Psoas muscle (tissue), 8 donors: Measurements from ENCODE around the gene GRK5. TPM values are rescaled to one million over a fixed set of nuclear protein-coding genes. Genes with fewer than 3 reads are reported as not detected.

Experiments used
- ATAC-seq, 4 donors: fragments of 200-7000 bp; cut with Tn5 transposase; one replicate each; pipeline ENCODE4 v1.9.1; 2020; ENCODE audit warnings: moderate library complexity in 3 of 4, mild to moderate bottlenecking in 2 of 4
- DNase-seq, 2 donors: peaks; one replicate each; pipeline ENCODE4 v3.0.0-alpha.2; 2020
- H3K27ac ChIP-seq: fragments of 200-600 bp; one replicate; pipeline ENCODE4 v1.8.0; 2022
- H3K27me3 ChIP-seq, 3 donors: fragments of 200-600 bp in 1 of 3; one replicate each; pipeline versions ENCODE4 v1.6.1 to v1.8.0; 2013 to 2022; ENCODE audit warnings: low read length in 2 of 3, mild to moderate bottlenecking in 2 of 3, moderate library complexity in 1 of 3; ENCODE audit not compliant: insufficient read depth in 3 of 3
- H3K36me3 ChIP-seq, 2 donors: fragments of 200-600 bp in 1 of 2; one replicate each; pipeline versions ENCODE4 v1.6.1 to v1.8.0; 2013 to 2022; ENCODE audit warnings: low read depth in 1 of 2, mild to moderate bottlenecking in 1 of 2, moderate library complexity in 1 of 2; ENCODE audit not compliant: insufficient read depth in 1 of 2
- H3K4me1 ChIP-seq: fragments of 200-600 bp; one replicate; pipeline ENCODE4 v1.8.0; 2022
- H3K4me3 ChIP-seq: fragments of 200-600 bp; one replicate; pipeline ENCODE4 v1.8.0; 2022; ENCODE audit warnings: mild to moderate bottlenecking
- H3K9me3 ChIP-seq: fragments of 200-600 bp; one replicate; pipeline ENCODE4 v1.8.0; 2022
- WGBS, 3 donors: extraction: QIAGEN DNeasy Blood & Tissue Kit; methylation state at CpG; one replicate each; pipeline versions ENCODE4 v1.1.6 to v1.1.7; 2013; 5-methylcytosine and 5-hydroxymethylcytosine counted together
- intact Hi-C, 2 donors: fragments of 100-400 bp; cut with DNase I; formaldehyde crosslinking; loops; one replicate each; pipeline versions ENCODE4 v1.11.0 to v1.14.2; 2022
- polyA plus RNA-seq, 3 donors: library from polyadenylated mRNA; stranded (reverse); fragments of 200-250 nt; gene quantifications; one replicate each; pipeline ENCODE4 v1.2.3, GENCODE V29; 2013
- total RNA-seq, 4 donors: library from RNA; stranded (reverse); fragmentation: NEBNext Ultra II Directional in 2 of 4; extraction: Animal tissue kit (Norgen Biotek cat#: 25700) in 2 of 4; gene quantifications; one replicate each; pipeline versions ENCODE4 v1.2.1 to v1.2.4, GENCODE V29; 2021 to 2023
- TF ChIP-seq, protein P1 (sequence below): fragments of 200-600 bp; IDR thresholded peaks from one replicate; pipeline ENCODE4 v1.8.0; 2022; ENCODE audit warnings: antibody characterized with exemption
- donor health status: healthy with polysubstance abuse.
- donor health status: DM: no; HTN: no; CAD: no; lungs with moderate emphysema.
- donor health status: Bipolar disorder and iron deficiency.
- donor health status: healthy.
- donor health status: DM: yes; HTN: yes; CAD: no.
- donor health status: DM: no; HTN: no; CAD: no.
- donor health status: DM: no; HTN: no; CAD: no.
- donor health status: DM: yes; HTN: yes; CAD: no.

Gene GRK5
- total and polyA plus RNA-seq, 7 donors = 7.0 to 15.5 (median 8.0) TPM

GRCh38 chr10:119313024-119313423, 105.7 kb downstream of the GRK5 start:
- H3K27me3 ChIP-seq = no peaks in the 10 kb centered on the region
- H3K4me1 ChIP-seq = peaks cover 7% of the 10 kb centered on the region
- no peak overlapping the region for H3K4me3 ChIP-seq
- ATAC-seq (no peak), DNase-seq (no peak)
- no peaks in the 10 kb centered on the region for H3K9me3 ChIP-seq
- H3K27ac ChIP-seq = no peak overlapping the region
- TF ChIP-seq, protein P1, sequence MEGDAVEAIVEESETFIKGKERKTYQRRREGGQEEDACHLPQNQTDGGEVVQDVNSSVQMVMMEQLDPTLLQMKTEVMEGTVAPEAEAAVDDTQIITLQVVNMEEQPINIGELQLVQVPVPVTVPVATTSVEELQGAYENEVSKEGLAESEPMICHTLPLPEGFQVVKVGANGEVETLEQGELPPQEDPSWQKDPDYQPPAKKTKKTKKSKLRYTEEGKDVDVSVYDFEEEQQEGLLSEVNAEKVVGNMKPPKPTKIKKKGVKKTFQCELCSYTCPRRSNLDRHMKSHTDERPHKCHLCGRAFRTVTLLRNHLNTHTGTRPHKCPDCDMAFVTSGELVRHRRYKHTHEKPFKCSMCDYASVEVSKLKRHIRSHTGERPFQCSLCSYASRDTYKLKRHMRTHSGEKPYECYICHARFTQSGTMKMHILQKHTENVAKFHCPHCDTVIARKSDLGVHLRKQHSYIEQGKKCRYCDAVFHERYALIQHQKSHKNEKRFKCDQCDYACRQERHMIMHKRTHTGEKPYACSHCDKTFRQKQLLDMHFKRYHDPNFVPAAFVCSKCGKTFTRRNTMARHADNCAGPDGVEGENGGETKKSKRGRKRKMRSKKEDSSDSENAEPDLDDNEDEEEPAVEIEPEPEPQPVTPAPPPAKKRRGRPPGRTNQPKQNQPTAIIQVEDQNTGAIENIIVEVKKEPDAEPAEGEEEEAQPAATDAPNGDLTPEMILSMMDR = no peak
- 0 to 60% (median 44%) methylated on average over 1 of the region's 1 CpG for WGBS, 3 donors
- intact Hi-C loops = no loop called here
- no peaks in the 10 kb centered on the region for H3K36me3 ChIP-seq

DNA sequence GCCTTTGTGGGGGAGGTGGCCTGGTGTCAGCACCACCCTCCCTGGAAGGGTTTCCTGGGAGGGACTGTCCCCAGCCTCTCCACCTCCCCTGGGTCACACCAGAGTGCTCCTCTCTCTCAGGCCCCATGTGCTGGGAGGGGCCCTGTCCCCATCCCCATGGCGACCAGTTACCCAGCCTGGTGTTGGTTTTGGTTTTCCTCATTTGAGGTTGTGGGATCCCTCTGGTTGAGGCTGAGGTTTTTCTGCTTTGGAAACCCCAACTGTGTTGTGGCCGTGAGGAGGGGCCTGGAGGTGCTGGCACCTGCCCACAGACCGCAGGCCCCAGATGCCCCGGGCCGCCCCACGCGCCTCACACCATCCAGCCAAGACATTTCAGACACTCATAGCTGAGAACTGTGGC, 106.3 kb downstream of the GRK5 start:
- Histone ChIP-seq H3K27ac (no peak overlapping the region), H3K4me1 (peaks cover 7% of the 10 kb centered on the region)
- no peak for ATAC-seq

GRCh38 chr10:119314061-119314460, 106.7 kb downstream of the GRK5 start:
- intact Hi-C loops = no loop called here
- Histone ChIP-seq H3K4me1 (peaks cover 7% of the 10 kb centered on the region), H3K27me3 (no peaks in the 10 kb centered on the region), H3K4me3 (no peak overlapping the region), H3K9me3 (no peaks in the 10 kb centered on the region), H3K36me3 (no peaks in the 10 kb centered on the region), H3K27ac (peak overlapping the region; percentile 60)
- DNase-seq (no peak), ATAC-seq (no peak)
- TF ChIP-seq, protein P1 = no peak
- WGBS, 3 donors = 66 to 83% (median 72%) methylated on average over 11 of the region's 11 CpGs

More for the DNA sequence above, 106.3 kb downstream of the GRK5 start:
- Histone ChIP-seq H3K9me3 (no peaks in the 10 kb centered on the region), H3K27me3 (no peaks in the 10 kb centered on the region), H3K36me3 (no peaks in the 10 kb centered on the region), H3K4me3 (no peak overlapping the region)
- TF ChIP-seq, protein P1 = no peak
- intact Hi-C loops = no loop called here
- WGBS, 3 donors = 55 to 80% (median 62%) methylated on average over 7 of the region's 7 CpGs
- DNase-seq = no peak

DNA sequence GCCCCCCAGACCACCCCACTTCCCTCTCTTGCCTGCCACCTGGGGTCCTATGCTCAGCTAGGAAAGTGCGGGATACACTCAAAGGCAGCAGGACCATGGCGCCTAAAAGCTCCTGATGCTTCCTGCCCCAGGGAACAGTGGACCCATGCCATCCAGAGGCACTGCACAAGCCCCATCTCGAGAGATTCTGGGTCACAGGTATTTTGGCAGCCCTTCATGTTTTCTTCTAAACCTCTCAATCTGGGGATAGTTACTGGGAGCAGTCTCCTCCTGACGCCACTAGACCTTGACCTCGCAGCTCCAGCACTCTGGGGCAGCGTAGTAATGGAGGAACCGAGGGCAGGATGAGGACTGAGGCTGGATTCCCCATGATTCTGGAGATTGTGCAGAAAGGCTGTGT, 107.1 kb downstream of the GRK5 start:
- DNase-seq = no peak
- Histone ChIP-seq H3K4me1 (peaks cover 7% of the 10 kb centered on the region), H3K27ac (peak overlapping the region; percentile 60), H3K9me3 (no peaks in the 10 kb centered on the region), H3K27me3 (no peaks in the 10 kb centered on the region), H3K4me3 (no peak overlapping the region), H3K36me3 (no peaks in the 10 kb centered on the region)
- TF ChIP-seq, protein P1 = no peak
- no peak for ATAC-seq
- 93 to 96% (median 93%) methylated on average over 7 of the region's 7 CpGs for WGBS, 3 donors
- intact Hi-C loops = no loop called here
